Measurements from ENCODE around the gene SUPT3H.

SUPT3H gene

GRCh38 chr6:45377554-45378333, at the start of gene SUPT3H:
SUPT3H (minus strand) TSS chr6:45377934.
- TF ChIP-seq GATA3 (IDR thresholded peaks at IDR 0.05; ENCODE audit: low read depth, low read length), result no peak
- no peak for TF ChIP-seq GATA2 (IDR thresholded peaks at IDR 0.05; ENCODE audit: low read depth, low read length)

- TF ChIP-seq GATA2 (IDR thresholded peaks at IDR 0.05; ENCODE audit: low read depth, low read length) (no peak), GATA3 (IDR thresholded peaks at IDR 0.05; ENCODE audit: low read depth, low read length) (no peak)
Observed at GRCh38 chr6:45426251-45426650, 48.5 kb upstream of the SUPT3H start.

GRCh38 chr6:45424451-45424861, 46.7 kb upstream of the SUPT3H start:
- TF ChIP-seq GATA2 (IDR thresholded peaks at IDR 0.05; ENCODE audit: low read depth, low read length) (no peak), GATA3 (IDR thresholded peaks at IDR 0.05; ENCODE audit: low read depth, low read length) (no peak)

- TF ChIP-seq GATA3 (IDR thresholded peaks at IDR 0.05; ENCODE audit: low read depth, low read length) (no peak), GATA2 (IDR thresholded peaks at IDR 0.05; ENCODE audit: low read depth, low read length) (no peak)
Observed at GRCh38 chr6:45423824-45424450, 46.2 kb upstream of the SUPT3H start.

GRCh38 chr6:45423111-45423823, 45.5 kb upstream of the SUPT3H start:
- no peak for TF ChIP-seq GATA2 (IDR thresholded peaks at IDR 0.05; ENCODE audit: low read depth, low read length)
- TF ChIP-seq GATA3 (IDR thresholded peaks at IDR 0.05; ENCODE audit: low read depth, low read length), result no peak

GRCh38 chr6:45422503-45423110, 44.9 kb upstream of the SUPT3H start:
- TF ChIP-seq GATA3 (IDR thresholded peaks at IDR 0.05; ENCODE audit: low read depth, low read length) (no peak), GATA2 (IDR thresholded peaks at IDR 0.05; ENCODE audit: low read depth, low read length) (no peak)

GRCh38 chr6:45421709-45422502, 44.2 kb upstream of the SUPT3H start:
- no peak for TF ChIP-seq GATA3 (IDR thresholded peaks at IDR 0.05; ENCODE audit: low read depth, low read length)
- no peak for TF ChIP-seq GATA2 (IDR thresholded peaks at IDR 0.05; ENCODE audit: low read depth, low read length)

- TF ChIP-seq GATA2 (IDR thresholded peaks at IDR 0.05; ENCODE audit: low read depth, low read length) (no peak), GATA3 (IDR thresholded peaks at IDR 0.05; ENCODE audit: low read depth, low read length) (no peak)
Observed at GRCh38 chr6:45420909-45421708, 43.4 kb upstream of the SUPT3H start.

GRCh38 chr6:45420083-45420908, 42.6 kb upstream of the SUPT3H start:
- no peak for TF ChIP-seq GATA3 (IDR thresholded peaks at IDR 0.05; ENCODE audit: low read depth, low read length)
- TF ChIP-seq GATA2 (IDR thresholded peaks at IDR 0.05; ENCODE audit: low read depth, low read length), result no peak

- no peak for TF ChIP-seq GATA3 (IDR thresholded peaks at IDR 0.05; ENCODE audit: low read depth, low read length)
Observed at GRCh38 chr6:45419571-45420082, 41.9 kb upstream of the SUPT3H start.

- TF ChIP-seq GATA3 (IDR thresholded peaks at IDR 0.05; ENCODE audit: low read depth, low read length), result no peak
- TF ChIP-seq GATA2 (IDR thresholded peaks at IDR 0.05; ENCODE audit: low read depth, low read length), result no peak
Observed at GRCh38 chr6:45417436-45417835, 39.7 kb upstream of the SUPT3H start.

- TF ChIP-seq GATA2 (IDR thresholded peaks at IDR 0.05; ENCODE audit: low read depth, low read length), result no peak
- no peak for TF ChIP-seq GATA3 (IDR thresholded peaks at IDR 0.05; ENCODE audit: low read depth, low read length)
Observed at GRCh38 chr6:45416700-45417099, 39.0 kb upstream of the SUPT3H start.
